Smooth muscle cell of trachea (primary cell): ENCODE measurements around the gene PGK2. TPM values are rescaled to one million over a fixed set of nuclear protein-coding genes. Genes with fewer than 3 reads are reported as not detected.

Experiments
- total RNA-seq: library from RNA; depleted of rRNA; stranded (reverse); fragments of >200 nt; gene quantifications from 2 replicates; pipeline ENCODE4 v1.2.1, GENCODE V29; 2014

Gene PGK2
- total RNA-seq: not detected in 2 replicates

GRCh38 chr6:49787176-49787575 lies at the start of gene PGK2:
TSS of gene PGK2 (minus strand) at chr6:49787285. CDS start at chr6:49787187, 98 bp downstream.

DNA sequence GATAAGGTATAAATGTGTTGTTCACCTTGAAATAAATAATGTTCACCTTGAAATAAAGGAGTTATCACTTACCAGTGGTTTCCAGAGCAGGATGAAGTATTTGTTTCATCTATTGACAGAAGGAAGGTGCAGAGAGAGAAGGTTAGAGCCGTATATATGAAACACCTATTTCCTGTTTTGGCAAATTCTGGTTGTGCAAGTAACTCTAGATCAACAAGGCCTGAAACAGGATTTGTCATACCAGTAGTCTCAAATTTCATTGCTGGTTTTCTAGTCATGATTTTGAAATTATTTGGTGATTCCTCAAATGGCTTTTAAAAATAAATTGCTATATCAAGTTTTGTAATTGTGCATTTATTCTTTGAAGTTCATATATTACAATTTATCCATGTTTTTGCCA lies 42.8 kb downstream of the PGK2 start, which contains the start of gene CRISP3:
CRISP3 (minus strand) TSS at position 130 of the 400 bp plus-strand sequence; CDS start at position 109, 21 bp downstream.

Other genes with a start within 250 kb of the PGK2 start
- gene C6orf141, start 236.6 kb downstream of the PGK2 start, total RNA-seq: 0.17 and 1.3 TPM in 2 replicates
- not detected in 2 replicates for gene RHAG, start 150.4 kb downstream of the PGK2 start, total RNA-seq
- gene CRISP2, start 73.7 kb downstream of the PGK2 start, total RNA-seq: not detected in 2 replicates
- not detected in 2 replicates for gene CRISP3, start 42.9 kb downstream of the PGK2 start, total RNA-seq
- not detected in 2 replicates for gene CRISP1, start 79.2 kb upstream of the PGK2 start, total RNA-seq
- not detected in 2 replicates for gene DEFB114, start 176.9 kb upstream of the PGK2 start, total RNA-seq
- not detected in 2 replicates for gene DEFB113, start 182.3 kb upstream of the PGK2 start, total RNA-seq
- not detected in 2 replicates for gene DEFB110, start 234.7 kb upstream of the PGK2 start, total RNA-seq